Activated T-helper 1 cell treated with anti-CD3 and anti-CD28 coated beads, Interleukin-2, amount 50 U/mL, for 16 hours (primary cell): ENCODE measurements around the gene CERK.

Source experiments
- DNase-seq, 2 donors: peaks; one replicate each; pipeline ENCODE4 v3.0.0-alpha.2; 2020; ENCODE audit warnings: low read depth in 1 of 2, low spot score in 1 of 2

Gene CERK

DNA sequence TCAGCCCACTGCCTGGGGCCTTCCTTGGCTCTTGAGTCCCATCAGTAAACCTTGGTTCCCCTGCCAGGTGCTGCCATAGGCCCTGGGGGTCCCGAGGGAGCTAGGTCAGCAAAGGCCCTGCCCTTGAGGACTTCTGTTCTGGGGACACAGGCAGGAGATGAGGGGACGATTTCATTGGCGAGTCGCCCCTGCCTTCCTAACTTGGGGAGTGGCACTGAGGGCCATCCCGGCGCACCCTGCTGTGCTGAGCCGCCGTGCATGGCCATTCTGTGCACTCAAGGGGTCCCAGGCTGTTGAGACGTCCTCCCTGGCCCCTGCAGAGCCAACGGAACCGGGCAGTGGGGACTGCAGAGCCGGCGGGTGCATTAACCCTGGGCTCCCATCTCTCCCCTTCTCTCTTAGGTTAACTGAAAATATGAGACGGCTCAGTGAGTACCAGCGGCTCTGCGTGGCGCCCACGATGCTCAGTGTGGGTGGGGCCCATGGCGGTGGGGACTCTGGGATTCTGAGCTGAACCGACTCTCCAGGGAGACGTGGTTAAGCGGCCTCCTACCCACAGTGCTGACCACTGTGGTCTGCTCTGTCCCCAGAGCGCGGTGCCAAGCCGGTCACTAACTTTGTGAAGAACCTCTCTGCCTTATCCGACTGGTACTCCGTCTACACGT is 74.5 kb downstream of the CERK start:
- DNase-seq, result no peak

DNA sequence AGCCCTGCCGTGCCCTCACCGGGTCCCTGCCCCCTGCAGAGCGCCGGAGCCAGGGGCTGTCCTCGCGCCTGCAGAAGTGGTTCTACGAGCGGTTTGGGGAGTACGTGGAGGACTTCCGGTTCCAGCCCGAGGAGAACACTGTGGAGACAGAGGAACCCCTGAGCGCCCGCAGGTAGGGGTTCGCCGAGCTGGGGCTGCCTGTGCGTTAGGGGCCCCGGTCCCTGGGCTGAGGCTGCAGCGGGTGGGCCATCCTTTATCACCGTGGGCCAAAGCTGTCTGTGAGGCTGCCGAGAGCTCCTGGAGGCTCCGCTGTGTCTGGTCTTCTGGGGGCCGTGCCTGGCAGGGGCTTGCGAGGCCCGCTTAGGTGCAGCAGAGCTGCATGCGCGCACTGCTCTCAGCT is 75.1 kb downstream of the CERK start:
- no peak for DNase-seq

DNA sequence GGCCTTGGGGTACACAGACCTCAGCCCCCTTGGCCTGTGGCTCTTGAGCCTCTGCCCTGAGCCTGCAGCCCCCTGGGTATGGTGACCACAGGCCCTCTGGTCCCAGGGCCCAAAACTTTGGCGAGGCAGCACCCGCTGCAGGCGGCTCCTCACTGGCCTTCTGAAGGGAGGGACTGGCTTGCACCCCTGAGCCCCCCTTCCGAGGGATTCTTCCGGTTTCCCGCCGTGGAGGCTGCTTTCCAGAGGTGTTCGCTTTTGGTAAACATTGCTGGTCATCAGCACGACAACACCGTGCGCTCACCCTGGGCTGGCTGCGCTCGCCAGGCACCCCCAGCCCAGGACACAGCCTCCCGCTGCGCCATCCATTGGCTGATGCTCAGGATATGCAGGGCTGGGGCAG is 75.8 kb downstream of the CERK start:
- no peak for DNase-seq

DNA sequence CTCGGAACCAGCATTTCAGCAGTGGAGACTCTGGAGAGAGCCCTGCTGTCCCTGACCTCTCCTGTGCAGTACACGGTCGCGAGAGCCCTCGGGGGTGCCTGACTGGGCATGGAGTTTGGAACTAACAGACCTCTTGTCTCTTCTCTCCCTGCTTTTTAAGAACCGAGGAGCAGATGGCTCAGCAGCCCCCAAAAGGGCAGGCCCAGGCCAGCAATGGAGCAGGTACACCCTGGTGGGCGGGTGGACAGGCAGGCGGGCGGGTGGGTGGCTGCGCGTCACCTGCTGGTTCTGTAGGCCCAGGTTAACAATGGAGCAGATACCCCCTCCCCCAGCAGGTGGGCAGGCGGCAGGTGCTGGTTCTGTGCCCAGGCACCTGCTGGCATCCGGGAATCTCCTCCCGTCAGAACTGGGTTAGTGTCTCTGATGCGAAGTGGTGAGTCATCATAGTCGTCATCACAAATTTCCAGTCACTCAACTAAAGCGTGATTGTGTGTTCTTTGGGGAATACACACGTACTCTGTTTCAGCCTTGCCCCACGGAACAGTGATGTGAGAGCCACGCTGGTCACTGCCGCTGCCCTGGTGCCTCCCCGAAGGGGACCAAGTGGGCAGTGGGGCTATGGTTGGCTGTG is 76.7 kb downstream of the CERK start:
- DNase-seq, result peak; percentile 26 to 45

DNA sequence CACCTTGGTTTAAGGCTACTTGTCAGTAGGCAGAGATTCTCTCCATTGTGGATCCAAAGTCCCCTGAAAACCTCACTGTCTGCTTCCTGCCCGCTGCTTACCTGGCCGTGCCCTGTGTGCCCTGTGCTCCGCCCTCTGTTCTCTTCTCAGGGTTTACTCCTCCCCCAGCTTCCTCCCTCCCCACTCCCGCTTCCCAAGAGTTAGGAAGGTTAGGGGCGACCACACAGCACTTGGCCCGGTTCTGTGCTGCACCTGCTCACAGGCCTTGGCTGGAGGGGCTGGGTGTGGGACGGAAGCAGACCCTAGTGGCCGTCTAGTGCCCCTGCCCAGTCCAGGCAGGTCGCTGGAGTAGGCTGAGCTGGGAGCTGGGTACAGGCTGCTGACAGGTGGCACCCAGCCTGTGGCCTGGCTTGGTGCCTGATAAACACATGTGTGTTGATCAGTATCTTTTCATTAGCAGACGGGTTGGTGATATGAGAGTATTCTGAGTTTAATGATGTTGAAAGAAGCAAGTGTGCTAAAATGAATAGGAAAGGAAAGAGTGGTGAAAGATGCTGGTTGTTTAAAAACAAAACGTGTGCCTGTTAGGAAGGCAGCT is 77.3 kb downstream of the CERK start:
- DNase-seq, result no peak

DNA sequence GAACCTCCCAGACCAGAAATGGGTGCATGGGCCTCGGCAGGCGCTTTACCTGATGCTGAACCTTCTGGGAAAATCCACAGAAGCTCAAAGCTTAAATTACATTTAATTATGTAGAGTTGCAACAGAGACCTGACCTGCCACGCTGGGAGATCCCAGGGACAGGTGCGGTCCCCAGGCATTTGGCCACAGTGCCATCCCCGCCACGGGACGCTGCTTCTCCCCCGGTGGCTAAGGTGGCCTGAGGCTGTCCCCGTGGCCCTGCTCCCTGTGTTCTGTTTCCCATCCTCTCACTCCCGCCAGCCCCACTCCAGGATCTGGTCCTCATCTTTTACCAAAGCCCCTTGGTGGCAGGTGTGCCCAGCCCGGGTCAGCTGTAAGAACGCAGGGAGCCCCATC is 78.3 kb downstream of the CERK start:
- no peak for DNase-seq

DNA sequence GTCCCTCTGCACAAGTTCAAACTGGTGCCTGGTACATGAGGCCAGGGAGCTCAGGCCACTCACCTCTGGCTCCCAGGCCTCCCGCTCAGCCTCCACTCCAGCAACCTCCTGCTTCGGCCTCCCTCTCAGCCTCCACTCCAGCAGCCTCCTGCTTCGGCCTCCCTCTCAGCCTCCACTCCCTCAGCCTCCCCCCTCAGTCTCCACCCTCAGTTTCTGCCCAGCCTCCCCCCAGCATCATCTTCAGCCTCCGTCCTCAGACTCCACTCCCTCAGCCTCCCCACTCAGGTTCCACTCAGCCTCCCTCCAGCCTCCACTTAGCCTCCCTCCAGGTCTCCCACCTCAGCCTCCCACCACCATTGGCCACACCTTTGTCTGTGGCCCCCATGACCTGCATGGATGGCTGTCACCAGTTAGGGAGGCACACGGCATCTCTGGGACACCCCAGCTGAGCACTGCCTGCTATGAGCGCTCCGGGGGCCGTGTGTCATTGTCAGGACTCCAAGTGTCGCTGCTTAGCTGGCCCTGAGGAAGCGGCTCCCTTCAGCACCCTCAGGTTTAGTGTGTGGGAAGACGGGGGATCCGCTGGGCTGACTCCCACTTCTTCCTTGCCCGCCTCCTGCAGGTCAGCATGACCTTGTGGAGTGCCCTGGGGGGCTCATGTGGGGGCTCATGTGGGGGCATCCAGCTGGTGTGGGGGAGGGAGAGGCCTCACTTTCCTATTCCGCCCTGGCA is 78.8 kb downstream of the CERK start:
- no peak for DNase-seq

DNA sequence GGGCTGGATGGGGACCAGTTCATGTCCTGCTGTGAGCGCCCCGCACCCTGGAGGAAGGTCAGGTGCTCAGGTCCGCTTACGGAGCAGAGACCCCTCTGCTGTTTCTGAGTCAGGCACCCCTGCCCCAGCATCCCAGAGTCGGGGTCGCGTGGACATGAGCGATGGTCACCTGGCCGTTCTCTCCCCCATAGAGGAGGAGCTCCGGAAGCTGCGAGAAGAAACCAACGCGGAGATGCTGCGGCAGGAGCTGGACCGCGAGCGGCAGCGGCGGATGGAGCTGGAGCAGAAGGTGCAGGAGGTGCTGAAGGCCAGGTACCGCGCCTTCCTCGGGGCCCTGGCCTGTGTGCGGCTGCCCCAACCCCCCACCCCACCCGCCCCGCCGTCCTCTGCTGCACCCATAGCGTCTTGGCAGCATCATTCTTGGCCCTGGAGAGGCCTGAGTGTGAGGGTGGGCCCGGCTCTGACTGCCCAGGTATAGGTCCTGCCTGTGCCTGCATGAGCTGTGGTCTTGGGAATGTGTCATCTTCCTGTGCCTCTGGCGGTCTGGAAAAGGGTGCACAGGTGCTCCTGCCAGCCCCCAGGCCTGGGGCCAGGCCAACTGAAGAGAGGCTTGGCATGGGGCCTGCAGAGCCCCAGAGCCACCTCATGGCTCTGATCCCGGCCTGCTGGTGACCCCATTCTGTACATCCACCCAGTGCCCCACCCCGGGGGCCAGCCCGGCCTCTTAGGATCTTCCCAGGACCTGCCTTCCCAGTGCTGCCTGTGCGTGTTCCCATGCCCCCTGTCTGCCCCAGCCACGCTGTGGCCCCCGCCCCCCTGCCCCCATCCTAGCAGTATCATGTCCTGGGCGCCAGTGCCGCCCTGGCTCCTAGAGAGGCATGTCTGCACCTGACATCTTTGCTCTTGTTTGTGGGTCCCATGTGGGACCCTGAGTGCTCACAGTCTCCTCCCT is 79.8 kb downstream of the CERK start:
- DNase-seq, result no peak

DNA sequence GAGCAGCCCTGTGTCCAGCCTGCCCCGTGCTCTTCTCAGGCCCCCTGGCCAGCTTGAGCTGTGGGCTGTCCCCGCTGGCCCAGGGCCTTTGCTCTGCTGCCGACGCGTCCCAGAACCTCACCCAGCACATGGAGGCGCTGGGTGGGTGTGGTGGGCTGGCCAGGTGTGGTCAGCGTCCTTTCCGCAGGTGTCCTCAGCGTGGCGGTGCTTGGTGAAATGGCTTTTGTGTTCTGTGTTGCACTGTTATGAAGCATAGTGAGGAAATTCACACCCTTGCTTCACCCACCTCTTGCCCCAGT is 80.4 kb downstream of the CERK start:
- DNase-seq, result no peak

DNA sequence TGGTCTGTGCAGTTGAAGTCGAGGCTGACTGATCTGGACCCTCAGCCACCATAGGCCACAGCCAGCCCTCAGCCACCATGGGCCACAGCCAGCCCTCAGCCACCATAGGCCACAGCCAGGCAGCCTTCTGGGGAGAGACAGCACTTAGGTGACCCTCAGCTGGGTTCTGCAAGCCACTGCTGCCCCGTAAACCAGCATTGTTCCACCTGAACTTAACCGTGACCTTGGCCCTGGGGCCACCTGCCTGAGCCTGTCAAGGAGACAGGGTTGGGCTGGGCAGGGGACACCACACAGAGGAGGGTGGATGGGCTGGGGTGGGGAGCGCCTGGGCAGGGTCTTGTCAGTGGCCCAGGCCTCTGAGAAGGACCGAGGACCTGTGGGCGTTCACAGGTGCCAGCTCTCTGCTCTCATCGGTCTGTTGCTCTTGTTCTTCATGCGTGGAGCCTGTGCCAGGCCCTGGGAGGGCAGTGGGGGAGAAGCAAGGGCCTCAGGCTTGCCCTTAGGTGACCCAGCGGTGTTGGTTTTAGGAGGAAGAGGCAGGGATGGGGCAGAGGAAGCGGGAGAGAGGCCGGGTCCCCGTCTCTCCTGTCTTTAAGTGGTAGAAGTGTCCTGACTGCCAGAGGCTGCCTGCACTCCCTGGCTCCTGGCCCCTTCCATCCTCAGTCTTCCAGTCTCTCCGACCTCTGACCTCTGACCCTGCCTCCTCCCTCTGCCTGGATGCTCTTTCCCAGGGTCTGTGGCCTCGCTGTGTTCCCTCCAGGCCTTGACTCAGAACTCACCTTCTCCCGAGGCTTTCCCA is 81.0 kb downstream of the CERK start:
- DNase-seq, result no peak

DNA sequence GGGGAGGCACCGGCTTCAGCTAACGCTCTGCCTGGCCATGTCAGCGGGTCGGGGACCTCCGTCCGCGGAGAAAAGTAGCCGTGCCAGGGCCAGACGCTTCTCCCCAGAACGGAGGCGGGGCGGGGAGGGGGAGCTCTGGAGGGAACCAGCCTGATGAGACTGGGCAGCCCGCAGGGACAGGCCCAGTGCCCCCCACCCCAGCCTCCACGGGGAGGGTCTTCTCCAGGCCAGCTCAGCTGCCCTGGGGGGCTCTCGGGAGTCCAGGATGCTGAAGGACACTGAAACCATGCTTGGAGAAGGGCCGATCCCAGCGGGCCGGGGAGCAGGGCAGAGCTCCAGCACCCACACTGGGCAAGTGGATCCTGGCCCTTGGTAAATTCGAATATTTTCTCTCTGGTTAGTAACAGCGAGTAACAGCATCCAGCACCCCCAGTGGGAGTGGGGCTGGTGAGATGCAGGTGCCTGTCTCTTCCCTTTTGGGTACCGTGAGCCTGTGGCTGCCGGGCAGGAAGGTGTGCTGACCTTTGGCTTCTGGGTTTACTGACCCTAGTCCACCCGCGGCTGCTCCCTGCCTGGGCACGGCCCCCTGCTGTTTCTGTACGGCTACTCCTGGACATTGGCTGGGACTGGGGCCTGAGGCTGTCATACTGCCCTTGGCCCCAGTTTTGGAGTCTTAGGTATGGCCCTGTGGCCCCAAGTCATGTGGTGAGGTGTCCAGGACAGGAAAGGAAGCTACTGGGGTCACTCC is 82.0 kb downstream of the CERK start:
- DNase-seq, result no peak

DNA sequence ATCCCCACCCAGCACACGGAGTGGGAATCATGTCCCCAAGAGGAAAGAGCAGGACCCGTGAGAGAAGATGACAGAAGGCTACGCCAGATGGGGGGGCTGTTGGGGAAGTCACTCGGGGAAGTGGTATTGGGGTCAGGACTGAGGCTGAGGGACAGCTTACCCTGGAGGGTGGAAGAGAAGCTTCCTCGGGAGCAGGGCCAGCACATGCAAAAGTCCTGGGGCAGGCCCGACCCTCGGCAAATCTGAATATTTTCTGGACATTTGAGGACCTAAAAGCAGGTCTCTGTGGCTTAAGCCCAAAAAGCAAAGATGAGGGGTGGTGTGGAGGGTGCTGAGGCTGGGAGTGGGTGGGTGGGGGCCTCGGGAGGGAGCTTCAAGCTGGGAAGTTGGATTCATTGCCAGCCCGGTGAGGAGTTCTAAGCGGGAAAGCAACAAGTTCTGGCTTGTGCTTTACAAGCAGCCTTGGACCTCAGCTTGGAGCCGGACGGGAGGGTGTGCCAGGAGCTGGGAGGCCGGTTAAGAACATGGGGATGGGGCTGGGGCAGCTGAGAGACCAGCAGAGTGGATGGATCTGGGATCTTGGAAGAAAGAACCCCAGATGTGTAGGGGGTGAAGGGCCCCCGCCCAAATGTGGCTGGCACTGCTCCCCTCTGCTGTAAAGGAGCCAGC is 83.0 kb downstream of the CERK start:
- DNase-seq, result no peak

DNA sequence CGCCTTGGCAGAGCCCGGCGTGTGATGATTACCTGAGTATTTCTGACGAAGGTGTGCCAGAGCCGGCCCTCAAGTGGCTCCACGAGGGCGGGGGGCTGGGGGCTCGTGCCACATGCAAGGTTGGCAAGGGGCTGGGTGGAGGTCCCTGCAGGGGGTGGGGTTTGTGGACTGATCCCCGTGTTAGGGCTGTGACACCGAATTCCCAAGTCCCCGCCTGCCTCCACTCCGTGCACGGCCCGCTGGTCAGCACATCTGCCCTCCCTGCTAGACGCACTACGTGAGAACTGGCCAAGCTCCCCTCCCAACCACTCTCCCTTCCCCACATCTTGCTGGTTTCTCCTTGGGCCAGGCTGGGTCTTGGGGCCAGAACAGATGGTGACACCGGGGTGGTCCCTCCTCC is 83.6 kb downstream of the CERK start:
- no peak for DNase-seq

DNA sequence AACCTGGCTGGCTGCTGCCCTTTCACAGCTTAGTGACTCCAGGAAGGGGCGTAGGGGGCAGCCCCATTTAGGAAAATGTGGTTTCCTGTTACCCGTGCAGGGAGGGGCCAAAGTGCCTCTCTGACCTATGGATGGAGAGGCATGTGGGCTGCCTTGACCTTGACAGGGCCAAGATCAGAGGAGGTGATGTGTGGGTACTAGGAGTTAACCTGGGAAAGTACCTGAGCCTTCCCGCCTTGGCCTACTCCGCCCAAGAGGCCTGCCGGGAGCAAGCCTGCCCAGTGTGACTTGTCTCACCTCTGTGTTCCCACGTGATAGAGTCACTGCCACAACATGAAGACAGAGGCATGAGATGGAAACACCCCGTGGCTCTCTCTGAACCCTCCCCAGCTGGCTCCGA is 84.5 kb downstream of the CERK start:
- no peak for DNase-seq

DNA sequence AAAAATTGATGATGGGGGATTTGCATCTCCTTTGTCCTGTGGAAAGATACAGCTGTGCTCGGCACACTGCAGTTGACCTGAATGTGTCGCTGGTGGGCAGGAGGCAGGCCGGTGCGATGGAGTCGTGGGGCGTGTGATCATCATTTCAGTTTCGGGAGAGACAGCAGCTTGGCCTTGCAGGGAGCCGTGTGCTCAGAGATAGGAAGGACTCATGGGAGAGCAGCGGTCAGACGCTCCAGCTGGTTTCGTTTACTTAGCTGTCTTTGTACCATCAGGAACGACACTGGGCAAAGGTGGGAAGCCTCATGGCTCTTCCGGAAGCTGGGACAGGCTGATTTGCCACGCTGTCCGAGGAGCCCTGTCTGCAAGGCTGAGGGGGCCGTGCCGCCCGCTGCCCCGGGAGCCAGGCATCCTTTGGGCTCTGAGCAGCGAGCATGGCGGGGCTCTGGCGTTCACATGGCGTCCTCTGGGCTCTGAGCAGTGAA is 85.2 kb downstream of the CERK start:
- DNase-seq, result no peak

DNA sequence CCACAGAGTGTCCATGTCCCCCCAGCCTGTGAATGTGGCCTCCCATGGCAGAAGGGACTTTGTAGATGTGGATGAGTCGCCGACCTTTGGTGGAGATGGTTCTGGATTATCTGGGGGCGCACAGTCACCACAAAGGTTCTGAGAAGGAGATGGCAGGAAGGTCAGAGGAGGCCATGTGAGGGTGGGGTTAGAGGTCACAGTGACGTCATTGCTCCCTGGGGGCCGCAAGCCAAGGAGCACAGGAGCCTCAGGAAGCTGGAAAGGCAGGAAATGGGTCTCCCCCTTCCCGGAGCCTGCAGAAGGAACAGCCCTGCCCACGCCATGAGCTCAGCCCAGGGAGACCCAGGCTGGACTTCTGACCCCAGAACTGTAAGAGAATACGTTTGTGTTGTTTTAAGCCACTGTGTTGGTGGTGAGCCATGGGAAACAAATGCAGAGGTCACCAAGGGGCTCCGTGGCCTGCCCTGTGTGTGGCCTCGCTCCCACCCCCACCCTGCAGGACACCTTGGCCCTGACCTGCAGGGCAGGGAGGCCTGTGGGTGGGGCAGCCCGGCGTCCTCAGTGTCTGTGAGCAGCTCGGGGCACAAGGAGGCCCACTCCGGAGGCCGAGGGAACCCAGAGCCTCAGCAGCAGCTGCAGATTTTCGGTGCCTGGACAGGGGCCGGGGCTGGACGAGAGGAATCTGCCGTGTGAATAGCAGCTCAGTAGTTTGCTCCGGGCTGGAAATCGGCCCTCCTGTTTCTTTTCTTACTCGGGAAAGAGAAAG is 85.8 kb downstream of the CERK start:
- DNase-seq, result no peak

DNA sequence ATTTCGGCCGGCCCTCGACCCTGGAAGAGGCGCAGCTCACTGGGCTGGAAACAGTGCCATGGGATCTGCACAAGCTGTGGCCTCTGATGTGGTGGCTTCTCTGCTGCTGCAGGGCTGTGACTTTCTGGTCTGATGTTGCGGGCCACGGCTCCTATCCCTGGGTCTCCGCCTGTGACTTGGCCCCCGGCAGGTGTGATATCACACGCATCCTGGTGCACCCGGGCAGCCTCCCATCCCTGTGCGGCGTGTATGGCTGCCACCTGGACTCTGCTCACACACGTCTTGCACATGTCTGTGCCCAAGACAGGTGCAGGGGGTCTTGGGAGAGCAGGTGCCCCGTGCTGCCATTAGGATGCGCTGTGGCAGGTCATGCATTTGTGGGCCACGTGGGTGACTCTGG is 86.7 kb downstream of the CERK start:
- DNase-seq, result no peak

DNA sequence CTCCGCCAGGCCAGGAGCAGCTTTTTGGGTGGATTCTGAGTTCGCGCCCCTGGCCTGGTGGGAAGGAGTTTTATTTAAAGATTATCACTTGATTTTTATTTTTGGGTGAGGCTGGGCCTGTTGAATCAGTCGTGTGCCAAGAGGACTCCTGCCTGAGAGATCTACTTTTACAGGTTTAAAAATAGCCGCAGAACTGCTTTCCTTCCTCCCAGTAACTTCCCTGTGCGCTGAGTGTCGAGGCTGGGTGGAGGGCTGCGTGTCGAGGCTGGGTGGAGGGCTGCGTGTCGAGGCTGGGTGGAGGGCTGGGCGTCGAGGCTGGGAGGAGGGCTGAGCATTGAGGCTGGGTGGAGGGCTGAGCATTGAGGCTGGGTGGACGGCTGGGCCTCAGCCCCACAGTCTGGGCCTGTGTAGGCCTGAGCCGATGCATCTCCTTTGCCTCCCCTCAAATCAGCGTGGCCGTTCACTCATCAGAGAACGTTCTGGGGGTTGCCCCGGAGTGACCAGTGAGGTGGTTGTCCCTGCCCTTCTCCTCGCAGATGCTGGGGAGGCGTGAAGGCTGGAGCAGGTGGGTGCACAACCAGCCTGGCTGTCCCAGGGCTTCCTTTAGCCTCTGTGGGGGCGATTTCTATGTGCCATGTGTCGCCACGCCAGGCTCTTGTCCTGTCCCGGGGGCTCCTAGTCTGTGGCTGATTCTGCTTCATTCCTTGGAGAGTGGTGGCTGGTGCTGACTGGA is 87.8 kb downstream of the CERK start:
- DNase-seq, result no peak
